GM12875 (cell line): Measurements from ENCODE around the gene DCXR.

Source experiments
- H3K4me3 ChIP-seq: one replicate; pipeline ENCODE4 v1.5.1; 2011; ENCODE audit warnings: low read depth, low read length, control low read depth
- CTCF ChIP-seq: IDR thresholded peaks from 2 replicates; pipeline ENCODE4 v1.5.1; 2011; ENCODE audit warnings: low read depth, mild to moderate bottlenecking, control low read depth, inconsistent platforms, low read length, moderate library complexity, borderline replicate concordance; ENCODE audit not compliant: insufficient read depth

The DCXR gene

GRCh38 chr17:82056729-82057621, 19.5 kb upstream of the DCXR start:
- TF ChIP-seq CTCF: no peak
- H3K4me3 ChIP-seq: no peak overlapping the region

- no peak overlapping the region for H3K4me3 ChIP-seq
- TF ChIP-seq CTCF: no peak
Measured at GRCh38 chr17:82055965-82056728, 18.6 kb upstream of the DCXR start.

- H3K4me3 ChIP-seq: no peak overlapping the region
- TF ChIP-seq CTCF: no peak
Measured at GRCh38 chr17:82055023-82055964, 17.8 kb upstream of the DCXR start.

- TF ChIP-seq CTCF: no peak
- no peak overlapping the region for H3K4me3 ChIP-seq
Measured at GRCh38 chr17:82054351-82055022, 17.0 kb upstream of the DCXR start.

- no peak overlapping the region for H3K4me3 ChIP-seq
- no peak for TF ChIP-seq CTCF
Measured at GRCh38 chr17:82053556-82054263, 16.2 kb upstream of the DCXR start.

- H3K4me3 ChIP-seq: no peak overlapping the region
- no peak for TF ChIP-seq CTCF
Measured at GRCh38 chr17:82053130-82053529, 15.6 kb upstream of the DCXR start.
